Upper lobe of left lung (tissue), 4 donors: Measurements from ENCODE around the gene C6orf62.

ENCODE experiments used
- CTCF ChIP-seq, 6 experiments: fragments of 450-650 bp in 4 of 6; fragments of 200-600 bp in 2 of 6; sonication (generic) in 2 of 6; IDR thresholded peaks; one replicate each; pipeline ENCODE4 v1.5.1; 2016 to 2019; ENCODE audit warnings: antibody characterized with exemption in 6 of 6
- POLR2A ChIP-seq, 4 donors: fragments of 450-650 bp; IDR thresholded peaks; one replicate each; pipeline ENCODE4 v1.5.1; 2016 to 2017; ENCODE audit warnings: antibody characterized with exemption in 4 of 4, mild to moderate bottlenecking in 2 of 4
- POLR2AphosphoS5 ChIP-seq, 2 donors: sonication (generic); formaldehyde crosslinking; IDR thresholded peaks; one replicate each; pipeline ENCODE4 v1.5.1; 2017; ENCODE audit warnings: antibody characterized with exemption in 2 of 2

- TF ChIP-seq POLR2A (IDR thresholded peaks at IDR 0.05) (no peak), CTCF (IDR thresholded peaks at IDR 0.05) (no peak), POLR2AphosphoS5 (IDR thresholded peaks at IDR 0.05) (no peak)
Measured at GRCh38 chr6:24761851-24762250, 42.9 kb upstream of the C6orf62 start.
